ENCODE results near the gene SNTA1. TPM values are rescaled to one million over a fixed set of nuclear protein-coding genes. Genes with fewer than 3 reads are reported as not detected.

The SNTA1 gene
- total and polyA plus RNA-seq, 2 of the 13 experiments (the other 11 are each of a cell fraction or from before 2014, with no cell fraction given) = 16.4 to 18.3 TPM

DNA sequence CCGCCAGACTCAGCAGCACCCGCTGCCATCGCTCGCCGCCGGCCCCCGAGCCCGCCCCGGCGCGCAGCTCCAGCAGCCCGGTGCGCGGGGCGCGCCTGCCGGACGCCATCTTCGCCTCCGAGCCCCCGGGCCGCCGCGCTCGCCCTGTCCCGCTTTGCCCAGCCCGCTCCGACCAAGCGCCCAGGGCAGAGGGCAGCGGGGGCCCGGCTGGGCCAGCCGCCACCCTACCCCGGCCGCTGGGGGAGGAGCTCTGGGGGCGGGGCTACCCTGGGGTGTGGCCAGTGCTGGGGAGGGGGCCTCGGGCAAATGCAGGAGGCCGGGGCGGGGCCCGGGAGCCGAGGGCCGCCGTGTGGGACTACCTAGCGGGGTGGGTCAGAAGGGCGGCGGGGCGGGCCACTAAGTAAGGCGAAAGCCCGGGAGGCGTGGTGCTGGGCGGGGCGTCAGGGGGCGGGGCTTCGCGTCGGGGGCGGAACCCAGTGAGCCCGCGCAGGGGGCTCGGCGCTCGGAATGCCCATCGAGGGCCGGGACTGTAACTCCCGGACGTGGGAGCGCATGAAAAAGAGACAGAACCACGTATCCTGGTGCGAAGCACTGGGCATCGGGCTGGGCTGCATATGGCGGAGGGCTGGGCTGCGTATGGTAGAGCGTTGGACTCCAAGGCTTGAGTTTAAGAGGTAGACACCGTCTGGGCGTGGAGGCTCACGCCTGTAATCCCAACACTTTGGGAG lies at the start of gene SNTA1 (continued):
- TF ChIP-seq, protein P1, sequence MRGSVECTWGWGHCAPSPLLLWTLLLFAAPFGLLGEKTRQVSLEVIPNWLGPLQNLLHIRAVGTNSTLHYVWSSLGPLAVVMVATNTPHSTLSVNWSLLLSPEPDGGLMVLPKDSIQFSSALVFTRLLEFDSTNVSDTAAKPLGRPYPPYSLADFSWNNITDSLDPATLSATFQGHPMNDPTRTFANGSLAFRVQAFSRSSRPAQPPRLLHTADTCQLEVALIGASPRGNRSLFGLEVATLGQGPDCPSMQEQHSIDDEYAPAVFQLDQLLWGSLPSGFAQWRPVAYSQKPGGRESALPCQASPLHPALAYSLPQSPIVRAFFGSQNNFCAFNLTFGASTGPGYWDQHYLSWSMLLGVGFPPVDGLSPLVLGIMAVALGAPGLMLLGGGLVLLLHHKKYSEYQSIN (CRISPR knock-in tag; IDR thresholded peaks at IDR 0.05; ENCODE audit: borderline replicate concordance) = no peak
- TF ChIP-seq KLF13 (CRISPR knock-in tag; IDR thresholded peaks at IDR 0.05) = no peak
- TF ChIP-seq, protein P2, sequence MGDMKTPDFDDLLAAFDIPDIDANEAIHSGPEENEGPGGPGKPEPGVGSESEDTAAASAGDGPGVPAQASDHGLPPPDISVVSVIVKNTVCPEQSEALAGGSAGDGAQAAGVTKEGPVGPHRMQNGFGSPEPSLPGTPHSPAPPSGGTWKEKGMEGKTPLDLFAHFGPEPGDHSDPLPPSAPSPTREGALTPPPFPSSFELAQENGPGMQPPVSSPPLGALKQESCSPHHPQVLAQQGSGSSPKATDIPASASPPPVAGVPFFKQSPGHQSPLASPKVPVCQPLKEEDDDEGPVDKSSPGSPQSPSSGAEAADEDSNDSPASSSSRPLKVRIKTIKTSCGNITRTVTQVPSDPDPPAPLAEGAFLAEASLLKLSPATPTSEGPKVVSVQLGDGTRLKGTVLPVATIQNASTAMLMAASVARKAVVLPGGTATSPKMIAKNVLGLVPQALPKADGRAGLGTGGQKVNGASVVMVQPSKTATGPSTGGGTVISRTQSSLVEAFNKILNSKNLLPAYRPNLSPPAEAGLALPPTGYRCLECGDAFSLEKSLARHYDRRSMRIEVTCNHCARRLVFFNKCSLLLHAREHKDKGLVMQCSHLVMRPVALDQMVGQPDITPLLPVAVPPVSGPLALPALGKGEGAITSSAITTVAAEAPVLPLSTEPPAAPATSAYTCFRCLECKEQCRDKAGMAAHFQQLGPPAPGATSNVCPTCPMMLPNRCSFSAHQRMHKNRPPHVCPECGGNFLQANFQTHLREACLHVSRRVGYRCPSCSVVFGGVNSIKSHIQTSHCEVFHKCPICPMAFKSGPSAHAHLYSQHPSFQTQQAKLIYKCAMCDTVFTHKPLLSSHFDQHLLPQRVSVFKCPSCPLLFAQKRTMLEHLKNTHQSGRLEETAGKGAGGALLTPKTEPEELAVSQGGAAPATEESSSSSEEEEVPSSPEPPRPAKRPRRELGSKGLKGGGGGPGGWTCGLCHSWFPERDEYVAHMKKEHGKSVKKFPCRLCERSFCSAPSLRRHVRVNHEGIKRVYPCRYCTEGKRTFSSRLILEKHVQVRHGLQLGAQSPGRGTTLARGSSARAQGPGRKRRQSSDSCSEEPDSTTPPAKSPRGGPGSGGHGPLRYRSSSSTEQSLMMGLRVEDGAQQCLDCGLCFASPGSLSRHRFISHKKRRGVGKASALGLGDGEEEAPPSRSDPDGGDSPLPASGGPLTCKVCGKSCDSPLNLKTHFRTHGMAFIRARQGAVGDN (CRISPR knock-in tag; IDR thresholded peaks at IDR 0.05) = peak; percentile 75
- no peak for TF ChIP-seq ZNF142 (CRISPR knock-in tag; IDR thresholded peaks at IDR 0.05)
- no peak for TF ChIP-seq ZMAT5 (CRISPR knock-in tag; IDR thresholded peaks at IDR 0.05; ENCODE audit: borderline replicate concordance, low read depth)
- no peak for TF ChIP-seq IKZF1 (IDR thresholded peaks at IDR 0.05)
- peak; percentile 67; the same call in 1 of the 2 replicates for TF ChIP-seq ZNF605 (CRISPR knock-in tag; IDR thresholded peaks at IDR 0.05)
- TF ChIP-seq, protein P3, sequence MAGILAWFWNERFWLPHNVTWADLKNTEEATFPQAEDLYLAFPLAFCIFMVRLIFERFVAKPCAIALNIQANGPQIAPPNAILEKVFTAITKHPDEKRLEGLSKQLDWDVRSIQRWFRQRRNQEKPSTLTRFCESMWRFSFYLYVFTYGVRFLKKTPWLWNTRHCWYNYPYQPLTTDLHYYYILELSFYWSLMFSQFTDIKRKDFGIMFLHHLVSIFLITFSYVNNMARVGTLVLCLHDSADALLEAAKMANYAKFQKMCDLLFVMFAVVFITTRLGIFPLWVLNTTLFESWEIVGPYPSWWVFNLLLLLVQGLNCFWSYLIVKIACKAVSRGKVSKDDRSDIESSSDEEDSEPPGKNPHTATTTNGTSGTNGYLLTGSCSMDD (CRISPR knock-in tag; IDR thresholded peaks at IDR 0.05) = no peak
- TF ChIP-seq, protein P4, sequence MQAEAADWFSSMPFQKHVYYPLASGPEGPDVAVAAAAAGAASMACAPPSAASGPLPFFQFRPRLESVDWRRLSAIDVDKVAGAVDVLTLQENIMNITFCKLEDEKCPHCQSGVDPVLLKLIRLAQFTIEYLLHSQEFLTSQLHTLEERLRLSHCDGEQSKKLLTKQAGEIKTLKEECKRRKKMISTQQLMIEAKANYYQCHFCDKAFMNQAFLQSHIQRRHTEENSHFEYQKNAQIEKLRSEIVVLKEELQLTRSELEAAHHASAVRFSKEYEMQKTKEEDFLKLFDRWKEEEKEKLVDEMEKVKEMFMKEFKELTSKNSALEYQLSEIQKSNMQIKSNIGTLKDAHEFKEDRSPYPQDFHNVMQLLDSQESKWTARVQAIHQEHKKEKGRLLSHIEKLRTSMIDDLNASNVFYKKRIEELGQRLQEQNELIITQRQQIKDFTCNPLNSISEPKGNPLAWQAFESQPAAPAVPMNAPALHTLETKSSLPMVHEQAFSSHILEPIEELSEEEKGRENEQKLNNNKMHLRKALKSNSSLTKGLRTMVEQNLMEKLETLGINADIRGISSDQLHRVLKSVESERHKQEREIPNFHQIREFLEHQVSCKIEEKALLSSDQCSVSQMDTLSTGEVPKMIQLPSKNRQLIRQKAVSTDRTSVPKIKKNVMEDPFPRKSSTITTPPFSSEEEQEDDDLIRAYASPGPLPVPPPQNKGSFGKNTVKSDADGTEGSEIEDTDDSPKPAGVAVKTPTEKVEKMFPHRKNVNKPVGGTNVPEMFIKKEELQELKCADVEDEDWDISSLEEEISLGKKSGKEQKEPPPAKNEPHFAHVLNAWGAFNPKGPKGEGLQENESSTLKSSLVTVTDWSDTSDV (CRISPR knock-in tag; IDR thresholded peaks at IDR 0.05) = no peak; the same call in 1 of the 2 replicates
- no peak for TF ChIP-seq HNRNPK (IDR thresholded peaks at IDR 0.05; ENCODE audit: low read depth, low read length, poor library complexity, severe bottlenecking)
- 0 out of 2 replicates have a peak, but pooled peaks have one; percentile 28 for TF ChIP-seq HOXA9 (CRISPR knock-in tag; IDR thresholded peaks at IDR 0.05; ENCODE audit: borderline replicate concordance)
- TF ChIP-seq ZNF205 (CRISPR knock-in tag; IDR thresholded peaks at IDR 0.05) = no peak
